ENCODE results near the gene WDR70. TPM values are rescaled to one million over a fixed set of nuclear protein-coding genes. Genes with fewer than 3 reads are reported as not detected.
"Not testable (repeated sequence)": the region's sequence is repeated elsewhere in the genome, so short reads cannot be mapped to it uniquely, and the experiment has no call there.

The WDR70 gene
- total RNA-seq, 1 donor from 2014 or later, result 16.4 TPM

DNA sequence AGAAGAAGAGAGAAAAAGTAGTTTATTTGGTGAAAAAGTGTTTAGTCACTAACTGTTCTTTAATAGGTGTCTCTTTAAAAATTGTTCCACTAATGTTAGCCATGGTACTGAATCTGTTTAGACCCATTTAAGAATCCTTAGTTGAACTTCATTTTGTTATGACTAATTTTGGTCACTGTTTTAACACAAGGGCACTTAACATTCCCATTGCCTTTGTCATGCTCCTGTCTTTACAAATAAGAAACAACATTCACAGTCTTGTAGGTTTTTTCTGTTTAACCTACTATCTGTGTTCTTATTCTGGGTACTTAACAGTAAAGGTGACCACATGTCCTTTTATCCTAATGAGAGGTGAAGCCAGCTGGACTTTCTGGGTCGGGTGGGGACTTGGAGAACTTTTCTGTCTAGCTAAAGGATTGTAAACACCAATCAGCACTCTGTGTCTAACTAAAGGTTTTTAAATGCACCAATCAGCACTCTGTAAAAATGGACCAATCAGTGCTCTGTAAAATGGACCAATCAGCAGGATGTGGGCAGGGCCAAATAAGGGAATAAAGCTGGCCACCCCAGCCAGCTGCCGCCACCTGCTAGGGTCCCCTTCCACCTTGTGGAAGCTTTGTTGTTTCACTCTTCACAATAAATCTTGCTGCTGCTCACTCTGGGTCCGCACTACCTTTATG, 116.7 kb downstream of the WDR70 start:
- no peak for ATAC-seq
- intact Hi-C loops (cut with DNase I), result no loop called here
- DNase-seq (ENCODE audit: missing footprints), result no peak

DNA sequence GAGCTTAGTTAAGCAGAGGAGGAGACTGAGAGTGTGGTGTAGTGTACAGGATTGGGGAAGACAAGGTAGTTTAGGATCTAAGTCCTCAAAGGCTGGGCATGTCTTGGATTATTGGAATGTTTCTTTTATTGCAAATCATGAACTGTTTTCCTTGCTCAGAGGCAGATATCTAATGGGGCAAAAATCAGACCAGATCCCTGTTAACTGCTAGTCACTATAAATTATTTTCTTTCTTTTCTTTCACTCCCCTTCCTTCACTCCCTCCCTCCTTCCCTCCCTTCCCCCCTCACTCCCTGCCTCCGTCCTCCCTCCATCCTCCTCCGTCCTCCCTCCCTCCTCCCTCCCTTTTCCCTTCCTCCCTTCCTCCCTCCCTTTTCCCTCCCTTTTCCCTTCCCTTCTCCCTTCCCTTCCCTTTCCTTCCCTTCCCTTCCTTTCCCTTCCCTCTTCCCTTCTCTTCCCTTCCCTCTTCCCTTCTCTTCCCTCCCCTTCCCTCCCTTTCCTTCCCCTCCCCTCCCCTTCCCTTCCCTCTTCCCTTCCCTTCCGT, 117.9 kb downstream of the WDR70 start:
- ATAC-seq (no peak), DNase-seq (ENCODE audit: missing footprints) (no peak)
- intact Hi-C loops (cut with DNase I), result no loop called here

GRCh38 chr5:37501152-37501551, 122.0 kb downstream of the WDR70 start:
- intact Hi-C loops (cut with DNase I), result no loop called here
- no peak for DNase-seq (ENCODE audit: missing footprints)
- ATAC-seq, result no peak

DNA sequence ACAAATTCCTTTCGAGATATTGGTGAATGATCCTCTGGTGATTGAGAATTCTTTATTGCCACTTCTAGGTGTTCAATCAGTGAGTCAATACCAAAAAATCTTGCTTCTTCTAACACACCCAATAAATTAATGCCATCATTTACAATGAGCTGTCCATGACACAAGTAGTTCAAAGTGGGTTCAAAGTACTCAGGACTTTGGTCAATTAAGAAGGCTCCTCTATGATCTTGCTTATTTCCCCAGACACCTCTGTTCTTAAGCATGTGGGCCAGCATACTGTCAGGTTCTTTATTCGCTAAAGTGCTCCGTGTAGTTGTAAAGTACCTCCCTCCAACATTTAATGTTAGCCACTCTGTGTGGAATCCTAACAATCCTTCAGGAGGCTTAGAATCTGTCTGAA, 127.1 kb downstream of the WDR70 start:
- no peak for ATAC-seq
- DNase-seq (ENCODE audit: missing footprints), result no peak
- intact Hi-C loops (cut with DNase I), result no loop called here

GRCh38 chr5:37506722-37507121, 127.6 kb downstream of the WDR70 start:
- ATAC-seq, result no peak
- no peak for DNase-seq (ENCODE audit: missing footprints)
- intact Hi-C loops (cut with DNase I), result no loop called here

- intact Hi-C loops (cut with DNase I), result no loop called here
- DNase-seq (ENCODE audit: missing footprints) (no peak), ATAC-seq (no peak)
Measured at GRCh38 chr5:37511646-37512045, 132.5 kb downstream of the WDR70 start.

DNA sequence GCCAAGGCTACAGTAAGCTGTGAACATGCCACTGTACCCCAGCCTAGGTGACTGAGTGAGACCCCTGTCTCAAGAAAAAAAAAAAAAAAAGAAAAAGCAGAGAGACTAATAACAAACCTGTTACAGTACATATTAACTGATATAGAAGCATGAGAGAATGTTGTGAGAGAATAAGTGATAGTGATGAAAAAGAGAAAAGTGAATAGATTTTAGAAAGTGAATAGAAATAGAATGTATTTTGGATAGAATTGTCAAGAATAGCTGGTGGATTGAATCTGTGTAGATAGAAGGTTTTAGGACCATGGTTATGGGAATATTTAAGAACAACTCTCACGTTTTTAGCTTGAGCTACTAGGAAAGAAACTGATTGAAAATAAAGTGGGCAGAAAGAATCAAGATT, 135.8 kb downstream of the WDR70 start:
- intact Hi-C loops (cut with DNase I), result no loop called here
- DNase-seq (ENCODE audit: missing footprints) (no peak), ATAC-seq (no peak)

GRCh38 chr5:37517686-37518085, 138.6 kb downstream of the WDR70 start:
- ATAC-seq (no peak), DNase-seq (ENCODE audit: missing footprints) (no peak)
- intact Hi-C loops (cut with DNase I), result no loop called here

DNA sequence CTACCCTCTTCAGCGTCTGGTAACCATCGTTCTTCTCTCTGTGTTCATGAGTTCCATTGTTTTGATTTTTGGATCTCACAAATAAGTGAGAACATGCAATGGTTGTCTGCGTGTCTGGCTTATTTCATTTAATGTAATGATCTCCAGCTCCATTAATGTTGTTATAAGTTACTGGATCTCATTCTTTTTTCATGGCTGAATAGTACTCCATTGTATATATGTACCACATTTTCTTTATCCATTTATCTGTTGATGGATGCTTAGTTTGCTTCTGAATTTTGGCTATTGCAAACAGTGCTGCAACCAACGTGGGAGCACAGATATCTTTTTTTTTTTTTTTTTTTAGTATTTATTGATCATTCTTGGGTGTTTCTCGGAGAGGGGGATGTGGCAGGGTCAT, 139.2 kb downstream of the WDR70 start:
- DNase-seq (ENCODE audit: missing footprints); intact Hi-C loops (cut with DNase I); ATAC-seq: not testable (repeated sequence)

DNA sequence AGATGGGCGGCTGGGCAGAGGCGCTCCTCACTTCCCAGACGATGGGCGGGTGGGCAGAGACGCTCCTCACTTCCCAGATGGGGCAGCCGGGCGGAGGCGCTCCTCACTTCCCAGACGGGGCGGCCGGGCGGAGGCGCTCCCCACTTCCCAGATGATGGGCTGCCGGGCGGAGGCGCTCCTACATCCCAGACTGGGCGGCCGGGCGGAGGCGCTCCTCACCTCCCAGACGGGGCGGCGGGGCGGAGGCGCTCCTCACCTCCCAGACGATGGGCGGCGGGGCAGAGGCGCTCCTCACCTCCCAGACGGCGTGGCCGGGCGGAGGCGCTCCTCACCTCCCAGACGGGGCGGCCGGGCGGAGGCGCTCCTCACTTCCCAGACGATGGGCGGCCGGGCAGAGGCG, 140.2 kb downstream of the WDR70 start:
- ATAC-seq (no peak), DNase-seq (ENCODE audit: missing footprints) (no peak)
- intact Hi-C loops (cut with DNase I), result no loop called here

GRCh38 chr5:37519807-37520206, 140.7 kb downstream of the WDR70 start:
- DNase-seq (ENCODE audit: missing footprints) (no peak), ATAC-seq (no peak)
- intact Hi-C loops (cut with DNase I), result no loop called here

GRCh38 chr5:37520811-37521210, 141.7 kb downstream of the WDR70 start:
- no peak for DNase-seq (ENCODE audit: missing footprints)
- no peak for ATAC-seq
- intact Hi-C loops (cut with DNase I), result no loop called here

DNA sequence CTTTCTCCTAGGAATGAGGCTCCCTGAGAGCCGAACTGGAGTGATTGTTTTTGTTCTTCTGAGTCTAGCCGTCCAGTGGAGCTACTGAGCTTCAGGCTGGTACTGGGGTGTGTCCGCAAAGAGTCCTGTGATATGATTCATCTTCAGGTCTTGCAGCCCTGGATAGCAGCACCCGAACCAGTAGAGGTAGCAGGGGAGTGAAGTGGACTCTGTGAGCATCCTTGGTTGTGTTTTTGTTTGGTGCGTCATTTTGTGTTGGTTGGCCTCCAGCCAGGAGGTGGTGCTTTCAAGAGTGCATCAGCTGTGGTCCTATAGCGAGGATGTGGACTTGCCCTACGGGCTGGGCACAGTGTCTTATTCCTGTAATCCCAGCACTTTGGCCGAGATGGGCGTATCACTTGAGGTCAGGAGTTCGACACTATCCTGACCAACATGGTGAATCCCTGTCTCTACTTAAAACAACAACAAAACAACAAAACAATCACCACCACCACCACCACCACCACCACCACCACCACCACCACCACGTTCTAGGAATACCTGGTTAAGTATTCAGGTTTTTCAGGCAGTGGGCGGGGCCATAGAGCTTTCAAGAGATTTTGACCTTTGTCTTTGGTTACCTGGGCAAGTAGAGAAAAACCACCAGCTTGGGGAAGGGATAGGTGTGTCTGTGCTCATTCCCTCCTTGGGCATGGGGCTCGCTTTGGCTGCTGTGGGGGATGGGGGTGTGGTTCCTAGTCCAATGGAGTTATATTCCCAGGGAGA, 154.0 kb downstream of the WDR70 start:
- intact Hi-C loops (cut with DNase I), result no loop called here
- ATAC-seq, result no peak
- DNase-seq (ENCODE audit: missing footprints), result no peak

- no peak for DNase-seq (ENCODE audit: missing footprints)
- no peak for ATAC-seq
- intact Hi-C loops (cut with DNase I), result no loop called here
Measured at GRCh38 chr5:37533851-37534250, 154.7 kb downstream of the WDR70 start.

GRCh38 chr5:37539459-37539858, 160.3 kb downstream of the WDR70 start:
- no peak for DNase-seq (ENCODE audit: missing footprints)
- no peak for ATAC-seq
- intact Hi-C loops (cut with DNase I), result no loop called here

- no peak for DNase-seq (ENCODE audit: missing footprints)
- intact Hi-C loops (cut with DNase I), result no loop called here
- ATAC-seq, result no peak
Measured at GRCh38 chr5:37543216-37543615, 164.1 kb downstream of the WDR70 start.

DNA sequence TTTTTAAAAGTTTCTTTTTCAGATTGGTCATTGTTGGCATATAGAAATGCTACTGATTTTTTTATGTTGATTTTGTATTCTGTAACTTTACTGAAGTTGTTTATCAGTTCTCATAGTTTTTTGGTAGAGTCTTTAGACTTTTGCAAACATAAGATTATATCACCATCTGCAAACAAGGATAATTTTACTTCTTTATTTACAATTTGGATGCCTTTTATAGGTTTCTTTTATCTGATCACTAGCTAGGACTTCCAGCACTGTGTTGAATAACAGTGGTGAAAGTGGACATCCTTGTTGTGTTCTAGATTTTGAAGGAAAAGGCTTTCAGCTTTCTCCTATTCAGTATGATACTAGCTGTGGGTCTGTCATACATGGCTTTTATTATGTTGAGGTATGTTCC, 170.3 kb downstream of the WDR70 start:
- ATAC-seq (no peak), DNase-seq (ENCODE audit: missing footprints) (no peak)
- intact Hi-C loops (cut with DNase I), result no loop called here

DNA sequence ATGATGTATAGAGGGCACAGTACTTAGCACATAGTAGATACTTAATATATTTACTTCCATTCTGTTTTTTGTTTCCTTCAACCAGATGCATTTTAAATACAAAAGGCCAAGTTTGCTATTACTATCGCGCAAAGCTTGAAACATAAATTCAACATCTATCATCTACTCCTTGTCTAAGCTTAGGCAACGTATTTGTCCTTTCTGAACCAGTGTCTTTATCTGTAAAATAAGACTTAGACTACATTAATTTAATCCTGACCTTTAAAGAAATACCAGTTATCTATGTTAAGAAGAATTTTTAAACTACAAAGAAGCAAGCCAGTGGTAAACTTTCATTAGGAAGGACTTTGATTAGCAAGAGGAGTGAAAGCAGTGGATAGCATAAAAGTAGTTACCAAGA, 173.0 kb downstream of the WDR70 start:
- no peak for ATAC-seq
- intact Hi-C loops (cut with DNase I), result no loop called here
- DNase-seq (ENCODE audit: missing footprints), result no peak

DNA sequence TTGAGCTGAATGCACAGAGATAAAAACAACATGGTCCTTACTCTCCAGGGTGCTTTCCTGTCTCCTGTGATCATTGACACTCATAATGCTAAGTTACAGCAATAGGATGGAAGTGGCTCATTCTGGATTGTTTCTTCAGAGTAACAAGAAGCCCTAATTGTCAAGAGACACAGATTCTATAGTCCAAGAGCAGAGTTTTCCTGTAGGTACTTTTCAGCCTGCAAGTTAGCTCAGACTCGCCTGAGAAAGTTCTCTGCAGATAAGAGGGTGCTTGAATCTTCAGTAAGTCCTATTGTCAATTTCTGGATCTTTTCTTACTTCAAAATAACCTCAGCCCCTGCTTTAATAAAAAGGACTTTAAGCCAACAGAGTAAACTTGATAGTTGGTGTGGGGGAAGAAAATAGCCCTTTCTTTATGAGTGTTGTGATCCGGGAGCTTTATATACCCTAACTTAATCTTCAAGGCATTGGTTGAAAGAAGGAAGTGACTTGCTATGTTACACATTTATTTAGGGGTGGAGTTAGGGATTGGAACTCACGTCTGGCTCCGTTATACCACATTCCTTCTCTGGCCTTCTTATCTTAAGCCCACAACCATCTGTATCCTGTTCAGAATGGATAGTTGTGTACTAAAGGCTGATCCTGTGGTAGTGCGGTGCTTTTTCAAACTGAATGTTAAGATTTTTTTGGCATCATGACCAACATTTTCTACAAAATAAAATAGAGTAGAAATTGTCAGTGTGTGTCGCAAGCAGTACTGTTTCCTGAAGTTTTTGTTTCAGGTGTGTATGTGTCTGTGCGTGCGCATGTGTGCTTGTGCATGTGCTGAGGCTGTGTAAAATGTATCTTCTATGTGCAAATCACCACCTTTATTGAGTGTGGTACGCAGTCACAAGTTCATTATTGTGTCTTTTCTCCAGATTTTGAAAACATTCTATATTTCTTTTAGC, 173.9 kb downstream of the WDR70 start:
- no peak for ATAC-seq

More for the DNA sequence above, 173.9 kb downstream of the WDR70 start:
- intact Hi-C loops (cut with DNase I), result no loop called here
- DNase-seq (ENCODE audit: missing footprints), result no peak
